H9 (cell line): ENCODE results near the gene MAPK14. TPM values are rescaled to one million over a fixed set of nuclear protein-coding genes. Genes with fewer than 3 reads are reported as not detected.

Source experiments
- DNase-seq: peaks from one replicate; pipeline ENCODE4 v3.0.0-alpha.2; 2017
- H2AFZ ChIP-seq: one replicate; pipeline ENCODE4 v1.6.1; 2013; ENCODE audit warnings: mild to moderate bottlenecking, low read length, control low read depth, moderate library complexity
- H2AK5ac ChIP-seq: 2 replicates; pipeline ENCODE4 v1.6.1; 2013; ENCODE audit warnings: low read length, control low read depth, mixed read lengths; ENCODE audit not compliant: insufficient read length
- H2BK120ac ChIP-seq: one replicate; pipeline ENCODE4 v1.6.1; 2013; ENCODE audit warnings: low read depth, mild to moderate bottlenecking, low read length, control low read depth, inconsistent platforms; ENCODE audit not compliant: poor library complexity, severe bottlenecking
- H2BK12ac ChIP-seq: 2 replicates; pipeline ENCODE4 v1.6.1; 2013; ENCODE audit warnings: low read length, control low read depth, mixed read lengths, low read depth; ENCODE audit not compliant: insufficient read length
- H2BK15ac ChIP-seq: 2 replicates; pipeline ENCODE4 v1.6.1; 2013; ENCODE audit warnings: low read depth, low read length, control low read depth
- H2BK20ac ChIP-seq: one replicate; pipeline ENCODE4 v1.6.1; 2013; ENCODE audit warnings: low read depth, mild to moderate bottlenecking, low read length, control low read depth, inconsistent platforms; ENCODE audit not compliant: poor library complexity, severe bottlenecking
- H2BK5ac ChIP-seq: 2 replicates; pipeline ENCODE4 v1.6.1; 2013; ENCODE audit warnings: low read length, control low read depth, mixed read lengths; ENCODE audit not compliant: insufficient read length
- H3K14ac ChIP-seq: 2 replicates; pipeline ENCODE4 v1.6.1; 2013; ENCODE audit warnings: low read length, control low read depth; ENCODE audit not compliant: insufficient read depth
- H3K18ac ChIP-seq: 2 replicates; pipeline ENCODE4 v1.6.1; 2013; ENCODE audit warnings: low read depth, mild to moderate bottlenecking, mixed read lengths, low read length, control low read depth; ENCODE audit not compliant: insufficient read length
- H3K23ac ChIP-seq: 2 replicates; pipeline ENCODE4 v1.6.1; 2013; ENCODE audit warnings: low read length, control low read depth, mixed read lengths, low read depth; ENCODE audit not compliant: insufficient read length
- H3K23me2 ChIP-seq: 2 replicates; pipeline ENCODE4 v1.6.1; 2013; ENCODE audit warnings: low read depth, mild to moderate bottlenecking, mixed read lengths, low read length, control low read depth; ENCODE audit not compliant: insufficient read length, poor library complexity, severe bottlenecking
- H3K27ac ChIP-seq: 2 replicates; pipeline ENCODE4 v1.5.1; 2013; ENCODE audit warnings: low read length, control low read depth, mixed read lengths, low read depth; ENCODE audit not compliant: insufficient read length
- H3K27me3 ChIP-seq: 2 replicates; pipeline ENCODE4 v1.6.1; 2013; ENCODE audit warnings: low read length, control low read depth, inconsistent platforms; ENCODE audit not compliant: insufficient read depth
- H3K4ac ChIP-seq: 2 replicates; pipeline ENCODE4 v1.6.1; 2013; ENCODE audit warnings: low read depth, mild to moderate bottlenecking, control low read depth, inconsistent platforms, low read length, moderate library complexity
- H3K4me1 ChIP-seq: 2 replicates; pipeline ENCODE4 v1.6.1; 2013; ENCODE audit warnings: low read length, control low read depth, inconsistent platforms; ENCODE audit not compliant: insufficient read depth
- H3K4me2 ChIP-seq: 2 replicates; pipeline ENCODE4 v1.6.1; 2013; ENCODE audit warnings: low read length, control low read depth, mixed read lengths; ENCODE audit not compliant: insufficient read length, insufficient read depth
- H3K56ac ChIP-seq: 2 replicates; pipeline ENCODE4 v1.6.1; 2013; ENCODE audit warnings: low read depth, mild to moderate bottlenecking, mixed read lengths, low read length, control low read depth; ENCODE audit not compliant: insufficient read length
- H3K79me1 ChIP-seq: 2 replicates; pipeline ENCODE4 v1.6.1; 2013; ENCODE audit warnings: low read depth, mild to moderate bottlenecking, moderate library complexity, low read length, control low read depth, inconsistent platforms; ENCODE audit not compliant: insufficient read depth, poor library complexity, severe bottlenecking
- H3K79me2 ChIP-seq: 2 replicates; pipeline ENCODE4 v1.6.1; 2013; ENCODE audit warnings: low read length, control low read depth, inconsistent platforms; ENCODE audit not compliant: insufficient read depth
- H3K9ac ChIP-seq: 2 replicates; pipeline ENCODE4 v1.6.1; 2013; ENCODE audit warnings: low read length, control low read depth, mixed read lengths; ENCODE audit not compliant: insufficient read length; ENCODE audit errors: extremely low read depth
- H3K9me3 ChIP-seq: one replicate; pipeline ENCODE4 v1.6.1; 2013; ENCODE audit warnings: low read depth, low read length, inconsistent platforms; ENCODE audit not compliant: control insufficient read depth
- H3T11ph ChIP-seq: one replicate; pipeline ENCODE4 v1.6.1; 2013; ENCODE audit warnings: mild to moderate bottlenecking, low read length, control low read depth, inconsistent platforms
- H4K20me1 ChIP-seq: one replicate; pipeline ENCODE4 v1.6.1; 2013; ENCODE audit not compliant: control insufficient read depth, insufficient read length, insufficient read depth
- H4K5ac ChIP-seq: 2 replicates; pipeline ENCODE4 v1.6.1; 2013; ENCODE audit warnings: low read depth, mild to moderate bottlenecking, mixed read lengths, low read length, control low read depth; ENCODE audit not compliant: insufficient read length
- H4K8ac ChIP-seq: replicated peaks from 2 replicates; pipeline ENCODE4 v1.6.1; 2013; ENCODE audit warnings: low read length, control low read depth, mixed read lengths, low read depth; ENCODE audit not compliant: insufficient read length
- H4K91ac ChIP-seq: 2 replicates; pipeline ENCODE4 v1.6.1; 2013; ENCODE audit warnings: low read depth, mild to moderate bottlenecking, moderate library complexity, mixed read lengths, low read length, control low read depth; ENCODE audit not compliant: insufficient read length
- H3K27ac Mint-ChIP-seq, 3 experiments: 2 replicates in 2 of 3; 3 replicates in 1 of 3; pipeline ENCODE4 v1.8.0; 2020 to 2021; ENCODE audit warnings: mixed read lengths in 3 of 3, mild to moderate bottlenecking in 1 of 3, moderate library complexity in 1 of 3
- H3K27me3 Mint-ChIP-seq: 2 replicates; pipeline ENCODE4 v1.8.0; 2021; ENCODE audit warnings: low read depth, mild to moderate bottlenecking, moderate library complexity, mixed read lengths
- H3K36me3 Mint-ChIP-seq, 3 experiments: 2 replicates in 2 of 3; 3 replicates in 1 of 3; pipeline ENCODE4 v1.8.0; 2020 to 2021; ENCODE audit warnings: low read depth in 3 of 3, mixed read lengths in 3 of 3; ENCODE audit not compliant: insufficient read depth in 1 of 3
- H3K4me1 Mint-ChIP-seq, 2 experiments: 2 replicates each; pipeline ENCODE4 v1.8.0; 2020; ENCODE audit warnings: mixed read lengths in 2 of 2
- H3K4me3 Mint-ChIP-seq, 2 experiments: 2 replicates in 1 of 2; 3 replicates in 1 of 2; pipeline ENCODE4 v1.8.0; 2020 to 2021; ENCODE audit warnings: mild to moderate bottlenecking in 2 of 2, mixed read lengths in 2 of 2, moderate library complexity in 1 of 2
- H3K9me3 Mint-ChIP-seq, 2 experiments: 2 replicates in 1 of 2; 3 replicates in 1 of 2; pipeline ENCODE4 v1.8.0; 2020; ENCODE audit warnings: mild to moderate bottlenecking in 2 of 2, mixed read lengths in 2 of 2, moderate library complexity in 1 of 2
- CTCF ChIP-seq: fragments of 200-600 bp; sonication (generic); conservative IDR thresholded peaks from 3 replicates; pipeline ENCODE4 v1.8.0; 2021; ENCODE audit warnings: antibody characterized with exemption, mild to moderate bottlenecking
- WGBS: extraction: QIAGEN DNeasy Blood & Tissue Kit; methylation state at CpG from one replicate; pipeline ENCODE4 v1.1.7; 2013; ENCODE audit warnings: missing lambda C conversion rate, low lambda C conversion rate, mixed read lengths; ENCODE audit not compliant: insufficient read length; ENCODE audit errors: extremely low coverage; 5-methylcytosine and 5-hydroxymethylcytosine counted together
- total RNA-seq: library from RNA; stranded (reverse); gene quantifications from 2 replicates; pipeline ENCODE4 v1.2.1, GENCODE V29; 2021

The MAPK14 gene
- total RNA-seq, 1 experiment from 2014 or later: 40.5 TPM

DNA sequence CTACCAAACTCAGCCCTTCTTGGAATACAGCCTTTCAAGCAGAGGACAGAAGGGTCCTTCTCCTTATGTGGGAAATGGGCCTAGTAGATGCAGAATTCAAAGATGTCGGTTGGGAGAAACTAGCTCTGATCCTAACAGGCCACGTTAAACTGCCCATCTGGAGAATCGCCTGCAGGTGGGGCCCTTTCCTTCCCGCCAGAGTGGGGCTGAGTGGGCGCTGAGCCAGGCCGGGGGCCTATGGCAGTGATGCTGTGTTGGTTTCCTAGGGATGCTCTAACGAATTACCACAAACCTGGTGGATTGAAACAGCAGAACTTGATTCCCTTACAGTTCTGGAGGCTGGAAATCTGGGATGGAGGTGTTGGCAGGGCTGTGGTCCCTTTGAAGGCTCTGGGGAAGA lies 111.8 kb downstream of the MAPK14 start:
- H3K36me3 Mint-ChIP-seq: peaks cover 0 to 21% (median 3%) of the 10 kb centered on the region in 3 experiments; a peak in 4 of 7 replicates
- Histone ChIP-seq H3K18ac (no peak overlapping the region), H4K5ac (no peak overlapping the region), H2BK15ac (no peak overlapping the region), H4K91ac (no peak overlapping the region), H2BK120ac (no peak overlapping the region), H3T11ph (no peak overlapping the region), H3K27me3 (no peaks in the 10 kb centered on the region), H2BK5ac (no peak overlapping the region), H3K9me3 (no peaks in the 10 kb centered on the region), H3K4ac (no peak overlapping the region), H3K27ac (no peak overlapping the region), H3K79me2 (no peaks in the 10 kb centered on the region), H3K9ac (no peak overlapping the region), H3K23ac (no peak overlapping the region), H3K4me2 (no peak overlapping the region), H4K20me1 (no peaks in the 10 kb centered on the region), H2BK20ac (no peak overlapping the region), H3K56ac (no peak overlapping the region), H3K14ac (no peak overlapping the region), H4K8ac (no peak overlapping the region), H3K4me1 (no peaks in the 10 kb centered on the region), H2AK5ac (no peak overlapping the region), H3K23me2 (no peaks in the 10 kb centered on the region), H2BK12ac (no peak overlapping the region), H3K79me1 (no peaks in the 10 kb centered on the region), H2AFZ (no peak overlapping the region)
- H3K4me1 Mint-ChIP-seq: peaks cover 20 to 26% of the 10 kb centered on the region in 2 experiments
- TF ChIP-seq CTCF: peak; percentile 76
- DNase-seq: peak; percentile 72
- no peaks in the 10 kb centered on the region for H3K27me3 Mint-ChIP-seq
- no CpG with 5 or more reads among the region's 7 CpGs for WGBS
- H3K9me3 Mint-ChIP-seq: no peaks in the 10 kb centered on the region
- no peak overlapping the region for H3K27ac Mint-ChIP-seq
- no peak overlapping the region for H3K4me3 Mint-ChIP-seq
